GM10266 (cell line): ENCODE measurements around the gene TTC12.
A peak's percentile ranks its signal among the peaks of the same experiment; 100 is the strongest.

Source experiments
- DNase-seq: peaks from one replicate; pipeline ENCODE4 v3.0.0; 2012; ENCODE audit errors: extremely low spot score
- CTCF ChIP-seq: IDR thresholded peaks from 2 replicates; pipeline ENCODE4 v1.5.1; 2012; ENCODE audit warnings: mild to moderate bottlenecking, low read depth; ENCODE audit not compliant: control insufficient read depth, insufficient read depth; ENCODE audit errors: missing control alignments

Gene TTC12

DNA sequence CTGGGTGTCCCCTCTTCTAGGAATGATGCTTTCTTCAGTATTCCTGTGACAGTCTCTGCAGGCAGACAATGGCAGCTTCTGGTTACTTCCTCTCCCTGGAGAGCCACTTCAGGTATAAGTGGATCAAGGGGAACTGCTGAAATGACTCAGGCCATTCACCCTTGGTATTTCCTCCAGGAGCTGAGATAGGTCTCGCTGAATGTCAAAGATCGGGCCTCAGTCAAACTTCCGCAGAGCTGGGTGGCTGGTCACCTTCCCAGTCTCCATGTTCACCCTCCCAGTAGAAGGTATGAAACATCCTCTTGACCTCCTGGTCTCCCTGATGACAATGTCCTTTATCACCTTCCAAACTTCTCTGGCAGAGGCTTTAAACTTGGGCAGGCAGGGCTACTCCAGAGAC lies 71.4 kb downstream of the TTC12 start:
- no peak for TF ChIP-seq CTCF

GRCh38 chr11:113386866-113387265 lies 72.5 kb downstream of the TTC12 start:
- no peak for DNase-seq
- no peak for TF ChIP-seq CTCF

More for the DNA sequence above, 71.4 kb downstream of the TTC12 start:
- DNase-seq: no peak

DNA sequence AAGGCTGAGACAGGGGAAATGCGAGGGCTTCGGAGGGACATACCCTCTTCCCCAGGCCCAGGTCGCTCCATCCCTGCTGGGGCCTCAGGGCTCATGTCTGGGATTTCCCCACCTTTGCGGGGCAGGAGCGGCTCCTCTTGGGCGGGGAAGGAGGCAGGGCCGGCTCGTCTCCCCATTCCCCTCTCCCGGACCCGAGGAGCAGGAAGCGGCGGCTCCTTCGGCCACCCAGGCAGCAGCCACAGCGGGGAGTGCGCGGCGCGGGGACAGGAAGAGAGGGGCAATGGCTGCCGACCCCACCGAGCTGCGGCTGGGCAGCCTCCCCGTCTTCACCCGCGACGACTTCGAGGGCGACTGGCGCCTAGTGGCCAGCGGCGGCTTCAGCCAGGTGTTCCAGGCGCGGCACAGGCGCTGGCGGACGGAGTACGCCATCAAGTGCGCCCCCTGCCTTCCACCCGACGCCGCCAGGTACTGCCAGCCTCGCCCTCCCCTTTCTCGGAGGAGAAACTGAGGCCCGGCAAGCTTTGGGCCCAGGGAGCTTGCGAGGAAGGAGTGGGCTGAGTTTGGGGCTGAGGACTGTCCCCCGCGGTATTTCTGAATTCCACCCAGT lies 73.3 kb downstream of the TTC12 start, which contains the start of gene ANKK1:
Gene ANKK1, plus strand, starts transcription at position 175 of the 607 bp plus-strand sequence. Its CDS starts 106 bp downstream, at position 281.
- peak; percentile 58 for TF ChIP-seq CTCF
- DNase-seq: no peak

GRCh38 chr11:113389272-113389671 lies 74.9 kb downstream of the TTC12 start:
- no peak for DNase-seq
- no peak for TF ChIP-seq CTCF

- no peak for TF ChIP-seq CTCF
- no peak for DNase-seq
These were observed 78.0 kb downstream of the TTC12 start for GRCh38 chr11:113392236-113392921.

GRCh38 chr11:113393501-113393985 lies 79.2 kb downstream of the TTC12 start:
- TF ChIP-seq CTCF: no peak
- no peak for DNase-seq

GRCh38 chr11:113394919-113395318 lies 80.5 kb downstream of the TTC12 start:
- TF ChIP-seq CTCF: no peak
- DNase-seq: no peak
